CD8-positive, alpha-beta memory T cell (primary cell): ENCODE results near the gene RIC3. TPM values are rescaled to one million over a fixed set of nuclear protein-coding genes. Genes with fewer than 3 reads are reported as not detected.

Experiments used
- CTCF ChIA-PET: fragments of 350-600 bp; sonication (Branson Sonifier 250); formaldehyde crosslinking; loops from one replicate; lab custom pipeline; 2021; ENCODE audit warnings: antibody characterized with exemption; lab: Charles Lee
- POLR2A ChIA-PET: fragments of 350-600 bp; sonication (Branson Sonifier 250); formaldehyde crosslinking; loops from one replicate; lab custom pipeline; 2021; ENCODE audit warnings: antibody characterized with exemption; lab: Charles Lee
- DNase-seq, 5 donors: peaks; one replicate each; pipeline versions ENCODE4 v3.0.0 to v3.0.0-alpha.2; 2020 to 2022; ENCODE audit warnings: mixed read lengths in 1 of 5
- H3K27ac ChIP-seq: one replicate; pipeline ENCODE4 v1.7.0; 2013; ENCODE audit warnings: low read depth, mild to moderate bottlenecking, low read length, moderate library complexity
- H3K27me3 ChIP-seq: 2 replicates; pipeline ENCODE4 v1.7.0; 2013; ENCODE audit warnings: low read length, mild to moderate bottlenecking; ENCODE audit not compliant: insufficient read depth, poor library complexity, severe bottlenecking
- H3K36me3 ChIP-seq: 2 replicates; pipeline ENCODE4 v1.7.0; 2013; ENCODE audit warnings: mild to moderate bottlenecking, low read length, moderate library complexity; ENCODE audit not compliant: insufficient read depth
- H3K4me1 ChIP-seq: 2 replicates; pipeline ENCODE4 v1.7.0; 2013; ENCODE audit warnings: mild to moderate bottlenecking, low read length, moderate library complexity; ENCODE audit not compliant: insufficient read depth
- H3K4me3 ChIP-seq: 2 replicates; pipeline ENCODE4 v1.7.0; 2013; ENCODE audit warnings: mild to moderate bottlenecking, low read length
- H3K9me3 ChIP-seq: 2 replicates; pipeline ENCODE4 v1.7.0; 2013; ENCODE audit warnings: mild to moderate bottlenecking, low read length
- H3K27ac Mint-ChIP-seq, 8 donors: one replicate each; pipeline ENCODE4 v1.8.0; 2020 to 2021; ENCODE audit warnings: mixed read lengths in 8 of 8, mild to moderate bottlenecking in 6 of 8, inconsistent platforms in 3 of 8, moderate library complexity in 3 of 8
- H3K27me3 Mint-ChIP-seq, 2 donors: one replicate each; pipeline ENCODE4 v1.8.0; 2020 to 2021; ENCODE audit warnings: mixed read lengths in 2 of 2, mild to moderate bottlenecking in 1 of 2, moderate library complexity in 1 of 2
- H3K36me3 Mint-ChIP-seq, 3 donors: one replicate each; pipeline ENCODE4 v1.8.0; 2020 to 2021; ENCODE audit warnings: mixed read lengths in 3 of 3, inconsistent platforms in 1 of 3, mild to moderate bottlenecking in 1 of 3
- H3K4me1 Mint-ChIP-seq, 3 donors: one replicate each; pipeline ENCODE4 v1.8.0; 2020 to 2021; ENCODE audit warnings: mixed read lengths in 3 of 3, inconsistent platforms in 1 of 3, mild to moderate bottlenecking in 1 of 3
- H3K4me3 Mint-ChIP-seq, 7 donors: one replicate each; pipeline ENCODE4 v1.8.0; 2020 to 2021; ENCODE audit warnings: mixed read lengths in 7 of 7, mild to moderate bottlenecking in 6 of 7, moderate library complexity in 4 of 7, inconsistent platforms in 2 of 7
- H3K9me3 Mint-ChIP-seq, 5 donors: one replicate each; pipeline ENCODE4 v1.8.0; 2020 to 2022; ENCODE audit warnings: mixed read lengths in 5 of 5, mild to moderate bottlenecking in 3 of 5, moderate library complexity in 2 of 5, inconsistent platforms in 1 of 5
- polyA plus RNA-seq: library from polyadenylated mRNA; unstranded; fragments of 300-500 nt; fragmentation: Illumina TruSeq; gene quantifications from one replicate; pipeline ENCODE4 v1.2.3, GENCODE V29; 2021
- total RNA-seq, 2 experiments: library from RNA; stranded (reverse); gene quantifications; one replicate each; pipeline ENCODE4 v1.2.3, GENCODE V29; 2021

The RIC3 gene
- total and polyA plus RNA-seq, 3 experiments from 2014 or later, result 1.5 to 11.8 (median 9.4) TPM

DNA sequence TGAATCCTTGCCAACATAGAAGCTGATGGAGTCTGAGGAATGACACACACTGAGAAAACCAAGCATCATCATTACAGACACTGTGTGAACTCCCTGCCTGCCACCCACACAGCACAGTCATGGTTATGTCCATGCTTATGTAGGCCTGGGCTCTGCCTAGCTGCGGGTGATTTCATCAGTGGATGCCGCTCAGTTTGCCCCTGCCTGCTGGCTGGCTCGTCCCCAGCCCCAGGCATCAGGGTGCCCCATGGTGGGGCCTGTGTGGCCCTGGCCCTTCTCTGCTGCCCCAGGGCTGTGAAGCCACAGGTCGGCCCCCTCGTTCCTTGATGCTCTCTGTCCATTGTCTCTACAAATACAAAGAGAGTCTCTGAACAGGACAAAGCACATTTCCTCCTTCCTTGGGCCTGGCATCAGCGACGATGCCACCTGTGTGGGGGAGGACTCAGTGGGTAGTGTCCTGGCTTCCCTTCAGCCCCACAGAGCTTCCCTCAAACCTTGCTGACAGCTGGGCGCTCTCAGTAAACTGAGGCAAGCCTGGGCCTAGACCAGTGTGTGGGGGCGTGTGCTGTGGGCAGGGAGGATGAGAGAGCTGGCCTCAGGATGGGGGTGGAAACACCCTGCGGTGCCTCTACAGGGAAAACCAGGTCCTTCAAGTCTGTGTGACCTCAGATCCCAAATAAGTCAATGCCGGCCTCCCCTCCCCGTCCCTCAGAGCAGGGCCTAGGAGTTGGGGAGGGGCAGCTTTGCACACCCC, 107.8 kb downstream of the RIC3 start:
- Mint-ChIP-seq H3K4me3 (no peak overlapping the region), H3K27me3 (peaks cover 0 to 5% of the 10 kb centered on the region in 2 donors), H3K4me1 (peaks cover 0 to 3% (median 0%) of the 10 kb centered on the region in 3 donors), H3K27ac (no peak overlapping the region), H3K36me3 (peaks cover 0 to 1% (median 0%) of the 10 kb centered on the region in 3 donors), H3K9me3 (no peaks in the 10 kb centered on the region)
- ChIA-PET CTCF (interaction anchor here (2.2 kb wide), 1 partner anchor 28 kb away, joined by 7 read pairs; no protein-coding TSS in a partner anchor), POLR2A (no interaction called here)
- H3K27me3 ChIP-seq, result no peaks in the 10 kb centered on the region
- no peaks in the 10 kb centered on the region for H3K36me3 ChIP-seq
- no peak overlapping the region for H3K4me3 ChIP-seq
- no peaks in the 10 kb centered on the region for H3K4me1 ChIP-seq
- no peak overlapping the region for H3K27ac ChIP-seq
- DNase-seq, result peak in 1 of 5 donors; percentile 32
- H3K9me3 ChIP-seq, result no peaks in the 10 kb centered on the region

DNA sequence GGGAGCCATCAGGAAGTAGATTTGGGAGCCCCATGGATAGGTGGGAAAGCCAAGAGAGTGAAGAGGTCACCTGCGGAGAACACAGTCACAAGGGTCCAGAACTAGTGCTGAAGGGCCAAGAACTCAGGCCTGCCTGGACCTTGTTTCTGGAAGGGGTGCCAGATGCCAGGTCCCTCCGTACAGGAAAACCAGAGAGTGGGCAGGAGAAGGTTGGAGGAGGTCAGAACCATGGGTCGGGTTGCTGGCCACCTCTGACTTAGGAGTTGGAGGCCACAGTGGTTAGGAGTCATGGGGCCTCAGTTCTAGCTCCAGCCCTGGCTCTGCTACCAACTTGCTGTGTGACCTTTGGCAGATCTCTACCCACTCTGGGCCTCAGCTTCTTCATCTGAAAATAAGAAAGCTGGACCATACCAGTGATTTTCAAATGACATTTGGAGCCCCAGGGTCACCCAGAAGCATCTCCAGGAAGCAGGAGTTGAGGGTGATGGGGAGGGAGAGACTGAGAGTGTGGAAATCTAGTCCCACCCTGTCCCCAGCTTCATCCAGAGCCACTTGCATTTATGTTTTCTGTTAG, 108.6 kb downstream of the RIC3 start:
- Mint-ChIP-seq H3K4me3 (no peak overlapping the region), H3K27me3 (peaks cover 0 to 5% of the 10 kb centered on the region in 2 donors), H3K36me3 (peaks cover 0 to 1% (median 0%) of the 10 kb centered on the region in 3 donors), H3K9me3 (no peaks in the 10 kb centered on the region), H3K27ac (peak overlapping the region in 1 of 8 donors; percentile 67), H3K4me1 (peaks cover 0 to 3% (median 0%) of the 10 kb centered on the region in 3 donors)
- no peaks in the 10 kb centered on the region for H3K9me3 ChIP-seq
- H3K4me1 ChIP-seq, result no peaks in the 10 kb centered on the region
- no peak overlapping the region for H3K4me3 ChIP-seq
- H3K27me3 ChIP-seq, result no peaks in the 10 kb centered on the region
- CTCF ChIA-PET, result interaction anchor here (2.2 kb wide), 1 partner anchor 27 kb away, joined by 7 read pairs; no protein-coding TSS in a partner anchor
- no peak overlapping the region for H3K27ac ChIP-seq
- no peaks in the 10 kb centered on the region for H3K36me3 ChIP-seq
- DNase-seq, result peak in 1 of 5 donors; percentile 10
- POLR2A ChIA-PET, result no interaction called here

DNA sequence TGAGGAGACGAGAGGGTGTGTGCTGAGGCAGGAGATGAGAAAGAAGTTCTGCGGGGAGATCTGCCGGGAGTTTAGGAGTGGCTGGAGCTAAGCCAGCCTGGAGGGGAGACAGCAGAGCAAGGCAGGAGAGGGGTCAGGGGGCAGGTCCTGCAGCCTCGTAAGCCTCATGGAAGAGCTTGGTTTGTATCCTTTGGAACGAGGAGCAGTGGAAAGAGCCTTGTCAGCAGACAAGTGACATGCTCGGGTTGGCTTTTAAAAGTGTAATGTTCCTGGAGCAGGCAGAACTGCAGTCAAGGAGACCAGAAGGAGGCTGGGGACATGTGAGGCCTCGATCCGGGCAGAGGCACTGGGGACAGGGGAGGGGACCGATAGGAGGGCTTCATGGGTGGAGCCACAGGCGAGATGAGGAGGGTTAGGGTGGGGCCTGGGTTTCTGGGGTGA, 109.2 kb downstream of the RIC3 start:
- no peaks in the 10 kb centered on the region for H3K27me3 ChIP-seq
- POLR2A ChIA-PET, result no interaction called here
- CTCF ChIA-PET, result interaction anchor here (1.3 kb wide), 1 partner anchor 17 kb away, joined by 3 read pairs; no protein-coding TSS in a partner anchor

DNA sequence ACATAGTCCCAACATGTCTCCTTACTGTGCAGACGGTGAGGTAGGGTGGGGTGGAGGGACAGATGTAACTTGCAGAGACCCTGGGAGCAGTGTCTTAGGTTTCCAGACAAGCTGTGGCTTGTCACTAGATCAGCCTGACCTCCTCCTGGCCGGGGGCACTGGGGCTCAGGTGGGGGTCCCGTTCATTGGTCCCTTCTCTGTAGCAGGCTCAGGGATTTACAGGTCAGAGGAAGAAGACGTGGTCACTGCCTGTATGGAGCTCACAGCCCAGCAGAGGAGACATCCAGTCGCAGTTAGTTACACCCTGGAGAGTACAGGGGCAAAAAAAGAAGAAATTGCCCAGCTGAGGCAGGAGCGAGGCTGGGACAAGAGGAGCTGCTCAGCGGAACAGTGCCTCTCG, 109.8 kb downstream of the RIC3 start:
- POLR2A ChIA-PET, result no interaction called here
- no peaks in the 10 kb centered on the region for H3K9me3 ChIP-seq
- no peaks in the 10 kb centered on the region for H3K27me3 ChIP-seq
- no peak overlapping the region for H3K27ac Mint-ChIP-seq
- H3K4me3 ChIP-seq, result no peak overlapping the region
- no peak overlapping the region for H3K4me3 Mint-ChIP-seq
- peaks cover 0 to 3% (median 0%) of the 10 kb centered on the region in 3 donors for H3K4me1 Mint-ChIP-seq
- no peak for DNase-seq
- no peaks in the 10 kb centered on the region for H3K4me1 ChIP-seq
- CTCF ChIA-PET, result interaction anchor here (1.3 kb wide), 1 partner anchor 18 kb away, joined by 3 read pairs; no protein-coding TSS in a partner anchor
- H3K36me3 Mint-ChIP-seq, result no peaks in the 10 kb centered on the region
- H3K27ac ChIP-seq, result no peak overlapping the region
- H3K36me3 ChIP-seq, result no peaks in the 10 kb centered on the region
- H3K27me3 Mint-ChIP-seq, result peaks cover 8 to 10% of the 10 kb centered on the region in 2 donors
- H3K9me3 Mint-ChIP-seq, result no peaks in the 10 kb centered on the region

More for the DNA sequence above, 109.2 kb downstream of the RIC3 start:
- Mint-ChIP-seq H3K27me3 (peaks cover 6 to 8% of the 10 kb centered on the region in 2 donors), H3K4me3 (no peak overlapping the region), H3K27ac (no peak overlapping the region), H3K4me1 (peaks cover 0 to 3% (median 0%) of the 10 kb centered on the region in 3 donors), H3K9me3 (no peaks in the 10 kb centered on the region), H3K36me3 (no peaks in the 10 kb centered on the region)
- H3K4me1 ChIP-seq, result no peaks in the 10 kb centered on the region
- H3K4me3 ChIP-seq, result no peak overlapping the region
- H3K36me3 ChIP-seq, result no peaks in the 10 kb centered on the region
- no peaks in the 10 kb centered on the region for H3K9me3 ChIP-seq
- H3K27ac ChIP-seq, result no peak overlapping the region
- DNase-seq, result peak in 1 of 5 donors; percentile 17

DNA sequence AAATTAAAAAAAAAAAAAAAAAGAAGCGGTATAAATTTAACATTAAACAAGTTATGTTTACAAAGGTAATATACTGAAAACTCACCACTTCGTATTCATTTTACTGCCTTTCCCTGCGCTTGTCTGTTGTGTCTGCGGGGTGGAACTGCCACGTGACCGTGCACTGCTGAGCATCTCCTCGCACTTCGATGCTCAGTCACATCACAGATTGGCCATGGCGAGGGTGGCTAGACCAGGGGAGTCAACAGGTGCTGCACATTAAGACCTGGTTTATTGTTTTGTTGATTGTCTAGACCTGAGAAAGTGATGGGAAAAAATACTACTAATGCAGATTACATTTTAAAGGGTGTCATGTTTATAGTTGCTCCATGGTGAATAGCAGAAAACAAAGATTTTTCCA, 110.6 kb downstream of the RIC3 start:
- Mint-ChIP-seq H3K4me1 (peaks cover 0 to 3% (median 0%) of the 10 kb centered on the region in 3 donors), H3K4me3 (no peak overlapping the region), H3K9me3 (no peaks in the 10 kb centered on the region), H3K27me3 (peaks cover 8 to 10% of the 10 kb centered on the region in 2 donors), H3K27ac (no peak overlapping the region), H3K36me3 (no peaks in the 10 kb centered on the region)
- no peaks in the 10 kb centered on the region for H3K36me3 ChIP-seq
- no peak overlapping the region for H3K27ac ChIP-seq
- no peak overlapping the region for H3K4me3 ChIP-seq
- no peaks in the 10 kb centered on the region for H3K9me3 ChIP-seq
- no peaks in the 10 kb centered on the region for H3K27me3 ChIP-seq
- ChIA-PET POLR2A (no interaction called here), CTCF (no interaction called here)
- no peak for DNase-seq
- no peaks in the 10 kb centered on the region for H3K4me1 ChIP-seq

DNA sequence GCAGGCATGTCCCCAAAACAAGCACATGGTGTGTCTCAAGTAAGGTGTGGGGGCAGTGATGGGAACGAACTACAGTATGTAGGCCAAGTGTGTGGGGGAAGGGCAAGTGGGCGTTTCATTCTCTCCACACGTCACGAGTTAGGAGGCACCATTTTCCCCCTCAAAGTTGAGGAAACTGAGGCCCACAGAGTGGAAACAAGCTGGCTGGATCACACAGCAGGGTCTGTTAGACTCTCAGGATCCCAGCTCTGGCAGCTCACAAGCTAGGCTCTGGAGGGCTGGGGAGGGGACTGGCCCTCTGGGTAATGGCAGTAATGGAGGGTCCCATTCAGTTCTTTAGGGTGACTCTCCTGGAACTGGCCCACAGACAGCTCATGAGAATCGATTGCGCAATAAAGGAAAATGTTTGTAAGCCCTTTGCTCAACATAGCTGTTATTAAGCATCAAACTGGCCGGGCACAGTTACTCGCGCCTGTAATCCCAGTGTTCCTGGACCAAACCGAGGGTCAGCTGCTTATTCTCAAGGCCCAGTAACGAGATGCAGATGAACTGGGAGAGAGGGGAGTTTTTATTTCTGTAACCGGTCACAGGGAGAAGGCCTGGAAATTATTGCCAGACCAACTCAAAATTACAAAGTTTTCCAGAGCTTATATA, 111.9 kb downstream of the RIC3 start:
- no peak overlapping the region for H3K27ac ChIP-seq
- Mint-ChIP-seq H3K4me1 (peaks cover 0 to 3% (median 0%) of the 10 kb centered on the region in 3 donors), H3K9me3 (no peaks in the 10 kb centered on the region), H3K27ac (no peak overlapping the region), H3K27me3 (peaks cover 8 to 10% of the 10 kb centered on the region in 2 donors), H3K36me3 (no peaks in the 10 kb centered on the region), H3K4me3 (no peak overlapping the region)
- H3K27me3 ChIP-seq, result no peaks in the 10 kb centered on the region
- H3K4me1 ChIP-seq, result no peaks in the 10 kb centered on the region
- peak in 1 of 5 donors; percentile 24 for DNase-seq
- H3K4me3 ChIP-seq, result no peak overlapping the region
- H3K36me3 ChIP-seq, result no peaks in the 10 kb centered on the region
- POLR2A ChIA-PET, result no interaction called here
- CTCF ChIA-PET, result no interaction called here
- H3K9me3 ChIP-seq, result no peaks in the 10 kb centered on the region
